Measurements from ENCODE around the gene ZSCAN21.

Gene ZSCAN21

DNA sequence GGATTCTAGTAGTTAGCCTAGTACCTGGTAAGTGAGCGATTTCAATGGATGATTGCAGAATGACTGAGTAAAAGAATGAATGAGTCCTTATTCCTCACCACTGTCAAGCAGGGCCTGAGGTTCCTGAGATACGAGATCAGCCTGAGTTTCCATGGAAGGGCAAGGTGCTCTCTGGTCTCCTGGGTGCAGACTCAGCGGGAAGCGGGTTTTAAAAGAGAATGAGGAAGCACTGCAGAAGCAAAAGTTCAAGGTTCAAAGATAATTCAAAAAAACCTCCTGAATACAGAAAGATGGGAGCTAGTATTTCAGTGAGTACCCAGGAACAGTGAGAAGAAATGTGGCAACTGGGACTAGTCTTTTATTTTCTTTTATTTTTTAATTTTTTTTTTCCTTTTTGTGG, 27.6 kb downstream of the ZSCAN21 start:
- no peak overlapping the region for H3K27ac ChIP-seq
- no peak for DNase-seq (ENCODE audit: low spot score)
- CTCF ChIA-PET, result interaction anchor here (0.6 kb wide), 1 partner anchor 81 kb away, joined by 4 read pairs; no protein-coding TSS in a partner anchor
- TF ChIP-seq, protein P1, sequence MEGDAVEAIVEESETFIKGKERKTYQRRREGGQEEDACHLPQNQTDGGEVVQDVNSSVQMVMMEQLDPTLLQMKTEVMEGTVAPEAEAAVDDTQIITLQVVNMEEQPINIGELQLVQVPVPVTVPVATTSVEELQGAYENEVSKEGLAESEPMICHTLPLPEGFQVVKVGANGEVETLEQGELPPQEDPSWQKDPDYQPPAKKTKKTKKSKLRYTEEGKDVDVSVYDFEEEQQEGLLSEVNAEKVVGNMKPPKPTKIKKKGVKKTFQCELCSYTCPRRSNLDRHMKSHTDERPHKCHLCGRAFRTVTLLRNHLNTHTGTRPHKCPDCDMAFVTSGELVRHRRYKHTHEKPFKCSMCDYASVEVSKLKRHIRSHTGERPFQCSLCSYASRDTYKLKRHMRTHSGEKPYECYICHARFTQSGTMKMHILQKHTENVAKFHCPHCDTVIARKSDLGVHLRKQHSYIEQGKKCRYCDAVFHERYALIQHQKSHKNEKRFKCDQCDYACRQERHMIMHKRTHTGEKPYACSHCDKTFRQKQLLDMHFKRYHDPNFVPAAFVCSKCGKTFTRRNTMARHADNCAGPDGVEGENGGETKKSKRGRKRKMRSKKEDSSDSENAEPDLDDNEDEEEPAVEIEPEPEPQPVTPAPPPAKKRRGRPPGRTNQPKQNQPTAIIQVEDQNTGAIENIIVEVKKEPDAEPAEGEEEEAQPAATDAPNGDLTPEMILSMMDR (conservative IDR thresholded peaks at IDR 0.05; ENCODE audit: low read depth), result no peak
- POLR2A ChIA-PET (ENCODE audit: low non-redundant PET), result no interaction called here

DNA sequence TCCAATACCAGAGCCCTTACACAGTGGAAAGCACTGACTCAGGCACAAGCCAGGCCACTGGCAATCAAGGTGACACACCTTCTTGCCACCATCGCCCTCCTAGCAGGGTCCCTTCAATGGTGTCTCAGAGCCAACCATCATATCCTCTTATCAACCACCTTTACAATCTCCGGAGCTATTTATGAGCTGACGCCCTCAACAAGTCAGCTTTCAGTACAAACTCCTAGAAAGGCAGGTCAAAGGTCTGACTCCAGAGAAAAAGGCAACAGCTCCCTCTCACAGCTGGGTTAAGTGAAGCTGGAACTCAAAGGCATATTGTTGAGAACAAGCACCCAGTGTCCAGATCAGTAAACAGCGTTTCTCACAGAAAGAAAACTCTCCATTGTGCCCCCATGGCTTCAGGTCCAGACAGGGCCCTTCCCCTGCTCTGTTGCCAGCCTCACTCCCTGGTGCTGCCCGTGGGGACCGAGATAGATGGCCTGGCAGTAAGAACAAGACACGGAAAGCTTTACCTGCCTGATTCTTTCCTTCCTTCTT, 29.5 kb downstream of the ZSCAN21 start:
- TF ChIP-seq, protein P1 (conservative IDR thresholded peaks at IDR 0.05; ENCODE audit: low read depth), result no peak
- CTCF ChIA-PET, result interaction anchor here (0.6 kb wide), 2 partner anchors 9 to 128 kb away, joined by 3 to 4 read pairs; no protein-coding TSS in a partner anchor
- no peak for DNase-seq (ENCODE audit: low spot score)
- peak overlapping the region; percentile 14; the same call in 1 of the 2 replicates for H3K27ac ChIP-seq
- POLR2A ChIA-PET (ENCODE audit: low non-redundant PET), result no interaction called here

DNA sequence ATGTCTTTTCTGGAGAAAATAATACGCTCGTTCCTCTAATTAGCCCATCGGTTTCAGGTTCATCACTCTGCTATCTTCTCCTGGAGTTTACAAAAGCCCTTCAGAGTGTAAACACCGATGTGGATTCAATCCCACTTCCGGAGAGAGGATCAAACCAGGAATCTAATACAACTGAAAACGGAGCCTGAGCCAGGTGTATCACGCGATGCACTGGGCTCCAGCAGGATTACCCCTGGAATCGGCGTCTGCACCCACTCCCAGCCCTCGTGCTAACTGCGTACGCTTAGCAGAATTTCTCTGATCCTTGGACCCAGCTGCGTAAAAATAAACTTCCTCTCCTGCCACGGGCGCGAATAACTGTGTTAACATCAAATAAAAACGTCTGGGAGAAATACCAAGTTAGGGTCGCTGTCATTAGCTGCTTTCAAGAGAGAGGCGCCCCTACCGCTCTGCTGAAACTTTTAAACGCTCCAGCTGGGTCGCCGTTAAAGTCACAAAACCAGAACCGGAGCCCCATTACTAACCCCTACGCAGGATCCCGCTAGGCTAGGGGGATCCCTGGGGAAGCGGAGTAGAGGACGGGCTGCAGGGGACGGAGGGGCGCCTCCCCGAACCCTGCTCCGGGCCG, 31.4 kb downstream of the ZSCAN21 start:
- no peak for DNase-seq (ENCODE audit: low spot score)
- TF ChIP-seq, protein P1 (conservative IDR thresholded peaks at IDR 0.05; ENCODE audit: low read depth), result no peak
- CTCF ChIA-PET, result interaction anchor here (0.6 kb wide), 2 partner anchors 64 to 623 kb away, joined by 3 to 4 read pairs; no protein-coding TSS in a partner anchor
- peak overlapping the region; percentile 73 for H3K27ac ChIP-seq
- POLR2A ChIA-PET (ENCODE audit: low non-redundant PET), result no interaction called here

DNA sequence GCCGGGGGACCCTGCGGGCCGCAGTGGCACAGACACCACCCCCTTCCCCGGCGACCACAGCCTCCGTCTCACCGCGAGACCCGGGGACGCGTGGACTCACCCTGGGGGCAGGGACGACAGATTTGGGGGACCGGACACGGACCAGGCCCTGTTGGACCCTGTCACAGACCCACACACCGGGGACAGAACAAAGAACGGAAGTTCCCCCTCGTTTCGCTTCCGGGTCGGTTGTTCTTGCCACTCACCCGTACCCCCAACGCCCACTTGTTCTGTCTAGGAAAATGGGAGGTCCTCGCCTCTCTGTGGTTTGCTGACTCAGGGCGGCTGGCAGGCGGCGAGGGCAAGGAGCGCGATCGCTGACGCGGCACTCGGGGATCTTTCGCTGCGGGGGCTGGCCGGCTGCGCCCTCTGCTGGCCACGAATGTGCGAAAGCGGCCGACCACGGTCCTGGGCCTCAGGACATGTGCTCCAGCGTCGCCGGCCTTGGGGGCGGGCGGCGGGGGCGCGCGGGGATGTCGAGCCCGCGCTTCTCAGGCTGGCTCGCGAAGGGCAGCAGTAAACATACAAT, 32.0 kb downstream of the ZSCAN21 start, which contains the start of gene ZNF3:
TSS of gene ZNF3 (minus strand) at position 189 of the 568 bp plus-strand sequence. CDS start 4,366 bp downstream, outside the sequence.
- peak within 1 kb of the TSS; percentile 73 for H3K27ac ChIP-seq
- TF ChIP-seq, protein P1 (conservative IDR thresholded peaks at IDR 0.05; ENCODE audit: low read depth), result peak; percentile 99
- POLR2A ChIA-PET (ENCODE audit: low non-redundant PET), result no interaction called here
- CTCF ChIA-PET, result interaction anchor here (0.7 kb wide), 2 partner anchors 13 to 84 kb away, joined by 5 read pairs; no protein-coding TSS in a partner anchor
- DNase-seq (ENCODE audit: low spot score), result peak; percentile 95

DNA sequence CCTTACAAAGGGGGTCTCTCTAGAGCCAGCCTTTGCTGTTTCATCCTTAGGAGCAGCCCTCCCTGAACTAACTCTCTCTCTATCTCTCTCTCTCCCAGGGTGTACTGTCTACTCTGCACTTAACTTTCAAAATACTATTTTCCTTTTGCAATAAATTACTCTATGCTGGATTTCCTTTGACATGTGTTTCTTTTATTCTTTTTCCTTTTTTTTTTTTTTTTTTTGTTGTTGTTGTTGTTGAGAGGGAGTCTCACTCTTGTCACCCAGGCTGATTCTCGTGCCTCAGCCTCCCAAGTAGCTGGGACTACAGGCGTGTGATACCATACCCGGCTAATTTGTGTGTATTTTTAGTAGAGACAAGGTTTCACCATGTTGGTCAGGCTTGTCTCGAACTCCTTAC, 33.4 kb downstream of the ZSCAN21 start:
- ChIA-PET POLR2A (ENCODE audit: low non-redundant PET) (no interaction called here), CTCF (interaction anchor here (0.6 to 1.1 kb wide), 3 partner anchors 29 to 89 kb away, joined by 3 read pairs; no protein-coding TSS in a partner anchor)
- DNase-seq (ENCODE audit: low spot score), result no peak

DNA sequence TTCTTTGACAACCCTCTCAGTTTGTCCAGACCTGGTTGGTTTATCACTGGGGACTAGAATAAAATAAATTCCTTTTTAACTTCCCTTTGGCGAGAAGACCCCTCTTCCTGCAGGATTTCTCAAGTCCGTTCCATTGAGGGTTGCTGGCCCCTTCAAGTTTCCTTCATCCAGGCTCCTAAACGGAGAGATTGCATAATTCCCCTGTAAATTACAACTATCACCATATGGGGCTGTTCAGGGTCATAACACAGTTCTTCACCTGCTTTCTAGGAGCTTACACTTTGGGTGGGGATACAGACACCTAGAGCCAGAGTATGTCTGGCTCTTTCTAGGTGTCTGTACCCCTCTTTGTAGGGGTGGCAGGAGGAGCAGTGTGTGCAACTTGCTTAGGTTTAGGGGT, 35.9 kb downstream of the ZSCAN21 start:
- POLR2A ChIA-PET (ENCODE audit: low non-redundant PET), result no interaction called here
- TF ChIP-seq, protein P1 (conservative IDR thresholded peaks at IDR 0.05; ENCODE audit: low read depth), result no peak
- no peak for DNase-seq (ENCODE audit: low spot score)
- H3K27ac ChIP-seq, result peak overlapping the region; percentile 85
- CTCF ChIA-PET, result interaction anchor here (0.5 kb wide), 1 partner anchor 1493 kb away, joined by 9 read pairs; no protein-coding TSS in a partner anchor

More for the DNA sequence above, 33.4 kb downstream of the ZSCAN21 start:
- H3K27ac ChIP-seq, result no peak overlapping the region
- TF ChIP-seq, protein P1 (conservative IDR thresholded peaks at IDR 0.05; ENCODE audit: low read depth), result no peak
